PFSK-1 (cell line): ENCODE data around the gene UROS.

ENCODE experiments used
- FOXP2 ChIP-seq: optimal IDR thresholded peaks from 2 replicates; pipeline ENCODE3; 2011; ENCODE audit warnings: borderline replicate concordance, control low read depth, inconsistent platforms; ENCODE audit not compliant: insufficient read depth; ENCODE audit errors: extremely low read length, extremely low read depth
- POLR2AphosphoS5 ChIP-seq: IDR thresholded peaks from 2 replicates; pipeline ENCODE4 v1.6.1; 2012; ENCODE audit warnings: low read depth, mild to moderate bottlenecking, control low read depth, low read length, moderate library complexity
- REST ChIP-seq, 2 experiments: IDR thresholded peaks; 2 replicates each; pipeline versions ENCODE4 v1.6.1 to v1.8.0; 2011 to 2012; ENCODE audit warnings: low read depth in 2 of 2, low read length in 2 of 2, control low read depth in 1 of 2, inconsistent platforms in 1 of 2, mild to moderate bottlenecking in 1 of 2, moderate library complexity in 1 of 2; ENCODE audit not compliant: insufficient read depth in 1 of 2
- SIN3A ChIP-seq: IDR thresholded peaks from 2 replicates; pipeline ENCODE4 v1.6.1; 2012; ENCODE audit warnings: mild to moderate bottlenecking, low read length, moderate library complexity, borderline replicate concordance; ENCODE audit not compliant: insufficient read depth
- TAF1 ChIP-seq: IDR thresholded peaks from 2 replicates; pipeline ENCODE4 v1.6.1; 2012; ENCODE audit warnings: low read length, control low read depth, borderline replicate concordance; ENCODE audit not compliant: insufficient read depth

UROS gene

GRCh38 chr10:125843603-125844329, 20.7 kb upstream of the UROS start:
- no peak for TF ChIP-seq SIN3A
- TF ChIP-seq TAF1: no peak
- TF ChIP-seq REST (IDR thresholded peaks at IDR 0.05; ENCODE audit: insufficient read depth in 1 of 2, low read depth in 2 of 2, low read length in 2 of 2): no peak
- no peak for TF ChIP-seq FOXP2
- no peak for TF ChIP-seq POLR2AphosphoS5

DNA sequence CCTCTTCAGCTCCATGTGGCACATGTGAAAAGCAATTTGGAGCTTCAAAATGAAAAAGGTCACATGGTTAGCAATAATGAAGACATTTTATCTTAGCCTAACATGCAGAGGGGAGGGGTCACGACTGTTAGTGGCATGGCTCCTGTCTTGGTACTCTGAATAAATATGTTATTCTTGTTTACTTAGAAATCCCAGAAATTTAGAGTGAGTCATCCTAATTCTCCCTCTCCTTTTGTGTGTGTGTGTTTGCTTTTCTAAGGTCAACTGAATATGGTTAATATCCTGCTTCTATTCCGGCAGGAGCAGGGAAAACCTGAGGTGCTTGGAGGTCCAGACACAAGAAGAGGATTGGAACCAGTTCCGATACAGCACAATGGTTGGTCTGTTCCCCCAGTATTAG, 17.9 kb upstream of the UROS start:
- TF ChIP-seq SIN3A (no peak), FOXP2 (no peak), POLR2AphosphoS5 (no peak), REST (IDR thresholded peaks at IDR 0.05; ENCODE audit: insufficient read depth in 1 of 2, low read depth in 2 of 2, low read length in 2 of 2) (no peak), TAF1 (no peak)

DNA sequence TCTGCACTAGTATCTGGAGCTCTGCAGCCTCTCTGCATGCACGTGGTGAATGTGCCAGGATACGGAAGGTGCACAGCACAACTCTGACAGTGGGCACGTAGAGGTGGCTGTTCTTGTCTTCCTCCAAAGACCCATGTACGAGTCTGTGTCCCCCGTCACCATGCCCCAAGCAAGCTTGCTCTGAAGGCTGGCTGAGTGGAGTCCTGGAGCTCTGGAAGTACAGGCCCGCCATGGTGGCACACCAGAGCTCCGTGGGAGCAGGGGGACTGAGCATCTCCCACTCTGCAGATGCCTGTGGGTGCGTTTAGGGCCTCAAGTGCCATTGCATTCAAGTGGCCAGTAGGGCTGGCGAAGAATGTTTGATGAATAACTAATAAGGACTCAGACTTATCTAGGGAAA, 17.3 kb upstream of the UROS start:
- TF ChIP-seq POLR2AphosphoS5: no peak
- no peak for TF ChIP-seq FOXP2
- no peak for TF ChIP-seq SIN3A
- no peak for TF ChIP-seq TAF1
- TF ChIP-seq REST (IDR thresholded peaks at IDR 0.05; ENCODE audit: insufficient read depth in 1 of 2, low read depth in 2 of 2, low read length in 2 of 2): no peak

GRCh38 chr10:125838802-125839575, 15.9 kb upstream of the UROS start:
- no peak for TF ChIP-seq SIN3A
- no peak for TF ChIP-seq POLR2AphosphoS5

- no peak for TF ChIP-seq TAF1
- TF ChIP-seq FOXP2: no peak
- TF ChIP-seq SIN3A: no peak
- TF ChIP-seq REST (IDR thresholded peaks at IDR 0.05; ENCODE audit: insufficient read depth in 1 of 2, low read depth in 2 of 2, low read length in 2 of 2): no peak
- TF ChIP-seq POLR2AphosphoS5: no peak
Observed at GRCh38 chr10:125836746-125837145, 13.7 kb upstream of the UROS start.
